GM18858 (cell line): ENCODE measurements around the gene LAMB1.
"Not testable (repeated sequence)": the region's sequence is repeated elsewhere in the genome, so short reads cannot be mapped to it uniquely, and the experiment has no call there.

Experiments
- ATAC-seq: cut with Tn5 transposase; IDR thresholded peaks from one replicate; pipeline ENCODE4 v1.9.1; 2021; ENCODE audit not compliant: unreplicated experiment

The LAMB1 gene

GRCh38 chr7:107973861-107974260 lies 29.1 kb downstream of the LAMB1 start:
- ATAC-seq = no peak

GRCh38 chr7:107972941-107973376 lies 30.0 kb downstream of the LAMB1 start:
- no peak for ATAC-seq

GRCh38 chr7:107972075-107972482 lies 30.9 kb downstream of the LAMB1 start:
- ATAC-seq = no peak

GRCh38 chr7:107971613-107972012 lies 31.3 kb downstream of the LAMB1 start:
- ATAC-seq = no peak

GRCh38 chr7:107971100-107971499 lies 31.9 kb downstream of the LAMB1 start:
- no peak for ATAC-seq

- ATAC-seq = no peak
Observed at GRCh38 chr7:107969856-107970255, 33.1 kb downstream of the LAMB1 start.

- ATAC-seq = no peak
Observed at GRCh38 chr7:107968449-107968848, 34.5 kb downstream of the LAMB1 start.

GRCh38 chr7:107967420-107967819 lies 35.5 kb downstream of the LAMB1 start:
- ATAC-seq = no peak

- ATAC-seq = no peak
Observed at GRCh38 chr7:107966711-107967110, 36.2 kb downstream of the LAMB1 start.

- ATAC-seq = no peak
Observed at GRCh38 chr7:107964510-107964909, 38.5 kb downstream of the LAMB1 start.

- ATAC-seq = no peak
Observed at GRCh38 chr7:107962817-107963216, 40.1 kb downstream of the LAMB1 start.

GRCh38 chr7:107961405-107961804 lies 41.6 kb downstream of the LAMB1 start:
- ATAC-seq = no peak

GRCh38 chr7:107960272-107960671 lies 42.7 kb downstream of the LAMB1 start:
- no peak for ATAC-seq

- no peak for ATAC-seq
Observed at GRCh38 chr7:107959527-107959898, 43.4 kb downstream of the LAMB1 start.

- ATAC-seq = no peak
Observed at GRCh38 chr7:107958764-107959526, 44.0 kb downstream of the LAMB1 start.

- no peak for ATAC-seq
Observed at GRCh38 chr7:107957436-107957835, 45.5 kb downstream of the LAMB1 start.

- ATAC-seq = not testable (repeated sequence)
Observed at GRCh38 chr7:107956950-107957349, 46.0 kb downstream of the LAMB1 start.

- no peak for ATAC-seq
Observed at GRCh38 chr7:107955394-107955793, 47.6 kb downstream of the LAMB1 start.

- no peak for ATAC-seq
Observed at GRCh38 chr7:107953924-107954303, 49.0 kb downstream of the LAMB1 start.

- ATAC-seq = no peak
Observed at GRCh38 chr7:107953265-107953923, 49.6 kb downstream of the LAMB1 start.

GRCh38 chr7:107951896-107952295 lies 51.1 kb downstream of the LAMB1 start:
- no peak for ATAC-seq

- no peak for ATAC-seq
Observed at GRCh38 chr7:107951172-107951787, 51.7 kb downstream of the LAMB1 start.
